Gastroesophageal sphincter (tissue), 3 donors: ENCODE results near the gene HMGN4.

Experiments used
- POLR2A ChIP-seq, 2 donors: fragments of 450-650 bp; IDR thresholded peaks; one replicate each; pipeline ENCODE4 v1.6.1; 2017; ENCODE audit warnings: antibody characterized with exemption in 2 of 2, mild to moderate bottlenecking in 2 of 2, moderate library complexity in 1 of 2
- POLR2AphosphoS5 ChIP-seq: sonication (generic); formaldehyde crosslinking; IDR thresholded peaks from one replicate; pipeline ENCODE4 v1.6.1; 2017; ENCODE audit warnings: antibody characterized with exemption
- TF ChIP-seq, protein P1 (sequence below), 4 experiments: fragments of 200-600 bp in 2 of 4; fragments of 450-650 bp in 2 of 4; sonication (generic) in 1 of 4; IDR thresholded peaks; one replicate each; pipeline ENCODE4 v1.5.1; 2017 to 2019; ENCODE audit warnings: antibody characterized with exemption in 4 of 4, mild to moderate bottlenecking in 2 of 4, moderate library complexity in 2 of 4

DNA sequence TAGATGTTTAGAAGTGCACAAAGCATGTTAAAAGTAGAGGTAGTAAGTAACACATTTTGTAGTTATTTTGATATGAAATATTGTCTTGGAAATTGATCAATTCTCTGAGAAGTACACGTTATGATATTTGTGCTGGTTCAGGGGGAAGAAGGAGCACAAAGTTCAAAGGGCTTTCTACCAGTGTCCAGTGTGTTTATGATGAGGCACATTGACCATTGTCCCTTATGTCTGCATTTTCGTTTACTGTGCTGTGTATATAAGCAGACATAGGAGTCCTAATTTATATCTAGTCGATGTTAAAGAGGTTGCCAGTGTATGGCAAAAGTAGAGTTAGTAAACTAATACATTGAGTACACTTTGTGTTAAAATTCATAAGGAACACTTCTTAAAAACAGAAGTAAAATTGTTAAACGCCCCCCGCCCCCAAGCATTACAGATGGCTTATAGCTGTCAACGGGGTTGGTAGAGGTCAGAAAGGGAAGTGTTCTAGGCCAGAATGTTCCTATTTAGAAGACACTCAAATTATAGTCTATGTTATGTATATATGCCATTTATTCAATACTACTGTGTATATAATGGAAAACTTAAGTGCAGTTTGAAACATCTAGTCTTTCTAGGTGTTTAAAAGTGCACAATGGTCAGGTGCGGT, 13.3 kb upstream of the HMGN4 start:
- TF ChIP-seq POLR2AphosphoS5 (no peak), POLR2A (IDR thresholded peaks at IDR 0.05) (no peak)
- TF ChIP-seq, protein P1, sequence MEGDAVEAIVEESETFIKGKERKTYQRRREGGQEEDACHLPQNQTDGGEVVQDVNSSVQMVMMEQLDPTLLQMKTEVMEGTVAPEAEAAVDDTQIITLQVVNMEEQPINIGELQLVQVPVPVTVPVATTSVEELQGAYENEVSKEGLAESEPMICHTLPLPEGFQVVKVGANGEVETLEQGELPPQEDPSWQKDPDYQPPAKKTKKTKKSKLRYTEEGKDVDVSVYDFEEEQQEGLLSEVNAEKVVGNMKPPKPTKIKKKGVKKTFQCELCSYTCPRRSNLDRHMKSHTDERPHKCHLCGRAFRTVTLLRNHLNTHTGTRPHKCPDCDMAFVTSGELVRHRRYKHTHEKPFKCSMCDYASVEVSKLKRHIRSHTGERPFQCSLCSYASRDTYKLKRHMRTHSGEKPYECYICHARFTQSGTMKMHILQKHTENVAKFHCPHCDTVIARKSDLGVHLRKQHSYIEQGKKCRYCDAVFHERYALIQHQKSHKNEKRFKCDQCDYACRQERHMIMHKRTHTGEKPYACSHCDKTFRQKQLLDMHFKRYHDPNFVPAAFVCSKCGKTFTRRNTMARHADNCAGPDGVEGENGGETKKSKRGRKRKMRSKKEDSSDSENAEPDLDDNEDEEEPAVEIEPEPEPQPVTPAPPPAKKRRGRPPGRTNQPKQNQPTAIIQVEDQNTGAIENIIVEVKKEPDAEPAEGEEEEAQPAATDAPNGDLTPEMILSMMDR (IDR thresholded peaks at IDR 0.05): no peak
